Measurements from ENCODE around the gene GFPT2.

DNA sequence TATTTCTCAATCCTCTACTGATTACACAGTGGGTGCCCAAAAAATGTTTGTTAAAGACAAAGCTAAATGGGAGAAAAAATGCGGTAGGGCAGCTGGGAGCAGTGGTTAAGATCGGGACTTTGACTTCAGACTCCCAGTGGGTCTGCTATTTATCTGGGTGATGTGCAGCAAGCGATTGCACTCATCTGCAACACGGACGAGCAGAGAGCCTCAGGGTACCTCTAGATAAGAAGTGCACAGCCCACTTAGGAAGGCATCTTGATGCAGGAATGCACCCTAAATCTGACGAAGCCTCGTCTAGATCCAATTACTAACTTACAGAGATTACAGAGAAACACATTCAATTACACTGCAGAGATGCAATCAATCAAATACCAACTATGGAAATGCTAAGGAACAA is 65.3 kb downstream of the GFPT2 start:
- TF ChIP-seq, protein P1, sequence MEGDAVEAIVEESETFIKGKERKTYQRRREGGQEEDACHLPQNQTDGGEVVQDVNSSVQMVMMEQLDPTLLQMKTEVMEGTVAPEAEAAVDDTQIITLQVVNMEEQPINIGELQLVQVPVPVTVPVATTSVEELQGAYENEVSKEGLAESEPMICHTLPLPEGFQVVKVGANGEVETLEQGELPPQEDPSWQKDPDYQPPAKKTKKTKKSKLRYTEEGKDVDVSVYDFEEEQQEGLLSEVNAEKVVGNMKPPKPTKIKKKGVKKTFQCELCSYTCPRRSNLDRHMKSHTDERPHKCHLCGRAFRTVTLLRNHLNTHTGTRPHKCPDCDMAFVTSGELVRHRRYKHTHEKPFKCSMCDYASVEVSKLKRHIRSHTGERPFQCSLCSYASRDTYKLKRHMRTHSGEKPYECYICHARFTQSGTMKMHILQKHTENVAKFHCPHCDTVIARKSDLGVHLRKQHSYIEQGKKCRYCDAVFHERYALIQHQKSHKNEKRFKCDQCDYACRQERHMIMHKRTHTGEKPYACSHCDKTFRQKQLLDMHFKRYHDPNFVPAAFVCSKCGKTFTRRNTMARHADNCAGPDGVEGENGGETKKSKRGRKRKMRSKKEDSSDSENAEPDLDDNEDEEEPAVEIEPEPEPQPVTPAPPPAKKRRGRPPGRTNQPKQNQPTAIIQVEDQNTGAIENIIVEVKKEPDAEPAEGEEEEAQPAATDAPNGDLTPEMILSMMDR (tag by site-specific recombination; IDR thresholded peaks at IDR 0.05): no peak
- no peak for TF ChIP-seq ZNF776 (tag by site-specific recombination; IDR thresholded peaks at IDR 0.05; ENCODE audit: borderline replicate concordance)
- TF ChIP-seq ZNF549 (tag by site-specific recombination; IDR thresholded peaks at IDR 0.05): no peak
- no peak for TF ChIP-seq ZNF175 (tag by site-specific recombination; IDR thresholded peaks at IDR 0.05)
- TF ChIP-seq HOXC10 (CRISPR knock-in tag; IDR thresholded peaks at IDR 0.05): no peak
- TF ChIP-seq, protein P2, sequence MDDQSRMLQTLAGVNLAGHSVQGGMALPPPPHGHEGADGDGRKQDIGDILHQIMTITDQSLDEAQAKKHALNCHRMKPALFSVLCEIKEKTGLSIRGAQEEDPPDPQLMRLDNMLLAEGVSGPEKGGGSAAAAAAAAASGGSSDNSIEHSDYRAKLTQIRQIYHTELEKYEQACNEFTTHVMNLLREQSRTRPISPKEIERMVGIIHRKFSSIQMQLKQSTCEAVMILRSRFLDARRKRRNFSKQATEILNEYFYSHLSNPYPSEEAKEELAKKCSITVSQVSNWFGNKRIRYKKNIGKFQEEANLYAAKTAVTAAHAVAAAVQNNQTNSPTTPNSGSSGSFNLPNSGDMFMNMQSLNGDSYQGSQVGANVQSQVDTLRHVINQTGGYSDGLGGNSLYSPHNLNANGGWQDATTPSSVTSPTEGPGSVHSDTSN (CRISPR knock-in tag; IDR thresholded peaks at IDR 0.05): no peak

All from HEK293 (cell line).